ENCODE measurements around the gene TREML1.
"Not testable (repeated sequence)": the region's sequence is repeated elsewhere in the genome, so short reads cannot be mapped to it uniquely, and the experiment has no call there.

The TREML1 gene, protein sequence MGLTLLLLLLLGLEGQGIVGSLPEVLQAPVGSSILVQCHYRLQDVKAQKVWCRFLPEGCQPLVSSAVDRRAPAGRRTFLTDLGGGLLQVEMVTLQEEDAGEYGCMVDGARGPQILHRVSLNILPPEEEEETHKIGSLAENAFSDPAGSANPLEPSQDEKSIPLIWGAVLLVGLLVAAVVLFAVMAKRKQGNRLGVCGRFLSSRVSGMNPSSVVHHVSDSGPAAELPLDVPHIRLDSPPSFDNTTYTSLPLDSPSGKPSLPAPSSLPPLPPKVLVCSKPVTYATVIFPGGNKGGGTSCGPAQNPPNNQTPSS

DNA sequence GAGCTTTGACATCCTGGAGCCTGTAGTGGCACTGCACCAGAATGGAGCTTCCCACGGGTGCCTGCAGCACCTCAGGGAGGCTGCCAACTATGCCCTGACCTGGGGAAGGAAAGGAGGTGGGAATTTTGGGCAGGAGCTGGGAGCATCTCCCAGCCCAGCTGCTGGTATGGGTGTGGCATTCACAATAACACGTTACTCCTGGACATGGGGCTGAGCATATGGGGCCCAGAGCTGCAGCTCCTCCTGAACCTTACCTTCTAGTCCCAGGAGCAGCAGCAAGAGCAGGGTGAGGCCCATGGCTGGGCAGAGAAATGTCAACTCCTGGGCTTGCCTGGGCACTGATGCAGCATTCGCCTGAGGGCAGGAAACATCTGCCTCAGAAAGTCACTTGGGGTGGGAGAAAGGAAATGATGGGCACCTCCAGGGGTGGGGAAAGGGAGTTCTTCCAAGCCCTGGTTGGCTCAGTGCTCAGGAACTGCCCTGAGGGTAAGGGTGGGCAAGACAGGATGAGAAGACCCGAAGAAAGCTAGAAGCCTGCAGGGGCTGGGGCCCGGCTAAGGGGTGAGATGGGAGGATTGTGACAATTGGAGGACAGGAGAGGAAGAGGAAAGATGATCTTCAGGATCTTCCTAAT is at the start of gene TREML1:
TSS of gene TREML1 (minus strand) at position 356 of the 634 bp plus-strand sequence. CDS start at position 297, 59 bp downstream.
- no peak for DNase-seq (ENCODE audit: low spot score)

DNA sequence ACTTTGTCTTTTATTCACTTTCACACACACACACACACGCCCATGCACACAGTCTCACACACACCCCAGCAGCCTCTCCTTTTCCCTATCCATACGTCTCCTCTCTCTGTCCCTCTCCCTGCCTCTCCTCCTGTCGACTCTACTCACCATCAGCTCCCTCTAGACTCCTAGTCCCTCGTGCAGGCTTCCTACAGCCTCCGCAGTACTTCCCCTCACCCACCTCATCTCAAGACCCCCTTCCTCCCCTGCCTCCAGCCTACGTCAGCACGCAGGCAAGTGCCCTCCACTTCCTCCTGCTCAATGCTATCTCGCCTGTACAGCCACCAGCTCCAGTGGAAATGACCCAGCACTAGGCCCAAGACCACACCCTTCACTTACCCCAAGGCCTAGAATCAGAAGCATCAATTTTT is 47.6 kb upstream of the TREML1 start:
- DNase-seq (ENCODE audit: low spot score): peak; percentile 71

DNA sequence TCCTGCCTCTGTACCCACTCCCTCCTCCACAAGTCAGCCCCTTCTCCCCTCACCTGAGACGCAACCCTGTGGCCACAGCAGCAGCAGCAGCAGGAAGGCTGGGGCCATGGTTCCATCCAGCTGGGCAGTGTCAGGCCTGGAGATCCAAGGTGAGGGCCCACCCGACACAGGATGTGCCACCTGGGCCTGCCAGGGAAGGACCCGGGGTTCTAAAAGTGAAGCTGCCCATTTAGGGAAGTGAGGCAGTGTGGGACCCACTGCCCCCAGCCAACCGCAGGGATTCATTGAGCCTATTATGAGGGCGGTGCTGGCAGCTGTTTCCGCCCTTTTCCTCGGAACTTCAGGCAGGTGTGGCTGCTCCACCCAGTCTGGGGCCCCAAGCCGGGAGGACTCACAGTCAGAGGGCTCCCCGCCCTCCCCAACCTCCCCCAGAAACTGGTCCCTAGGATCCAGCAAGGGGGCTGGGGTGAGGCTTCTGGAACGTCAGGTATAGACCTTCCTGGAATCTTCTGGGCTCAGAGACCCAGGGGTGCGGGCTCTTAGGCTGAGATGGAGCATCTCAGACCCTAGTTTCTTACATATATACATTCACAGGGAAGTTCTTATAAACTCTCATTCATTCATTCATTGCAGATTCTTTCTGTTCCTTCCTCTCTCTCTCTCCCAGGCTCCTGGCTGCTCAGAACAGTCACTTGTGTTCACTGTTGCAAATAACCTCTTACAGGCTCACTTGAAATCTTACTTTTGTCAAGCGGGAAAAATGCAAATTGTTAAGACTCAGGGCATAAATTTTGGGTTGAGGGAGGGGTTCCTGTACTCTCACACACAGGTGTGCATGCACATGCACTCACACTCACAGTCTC is 47.0 kb upstream of the TREML1 start, which contains the start of gene TREML2:
TSS of gene TREML2 (minus strand) at position 249 of the 863 bp plus-strand sequence. CDS start at position 108, 141 bp downstream.
- DNase-seq (ENCODE audit: low spot score): peak; percentile 68

- DNase-seq (ENCODE audit: low spot score): peak; percentile 73
These were observed 46.3 kb upstream of the TREML1 start for GRCh38 chr6:41200296-41200900.

GRCh38 chr6:41199552-41200246 is 45.6 kb upstream of the TREML1 start:
- DNase-seq (ENCODE audit: low spot score): peak; percentile 69

DNA sequence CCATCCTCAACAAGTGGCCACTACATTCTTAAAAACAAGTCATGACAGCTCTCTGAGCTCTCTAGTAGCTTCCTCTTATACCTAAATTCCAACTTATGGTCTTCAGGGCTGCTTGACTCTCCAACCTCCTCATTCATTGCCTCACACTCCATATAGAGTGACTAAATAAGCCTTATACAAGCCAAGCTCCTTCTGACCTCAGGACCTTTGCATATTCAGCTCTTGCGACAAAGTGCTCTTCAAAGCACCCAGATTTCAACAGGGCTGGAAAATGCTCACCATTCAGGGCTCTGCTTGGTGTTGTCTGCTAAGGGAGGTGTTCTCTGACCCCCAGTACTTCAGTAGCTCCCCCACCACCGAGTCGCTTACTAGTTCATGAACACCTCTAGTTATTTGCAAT is 43.1 kb upstream of the TREML1 start:
- no peak for DNase-seq (ENCODE audit: low spot score)

GRCh38 chr6:41194386-41194785 is 40.2 kb upstream of the TREML1 start:
- DNase-seq (ENCODE audit: low spot score): no peak

DNA sequence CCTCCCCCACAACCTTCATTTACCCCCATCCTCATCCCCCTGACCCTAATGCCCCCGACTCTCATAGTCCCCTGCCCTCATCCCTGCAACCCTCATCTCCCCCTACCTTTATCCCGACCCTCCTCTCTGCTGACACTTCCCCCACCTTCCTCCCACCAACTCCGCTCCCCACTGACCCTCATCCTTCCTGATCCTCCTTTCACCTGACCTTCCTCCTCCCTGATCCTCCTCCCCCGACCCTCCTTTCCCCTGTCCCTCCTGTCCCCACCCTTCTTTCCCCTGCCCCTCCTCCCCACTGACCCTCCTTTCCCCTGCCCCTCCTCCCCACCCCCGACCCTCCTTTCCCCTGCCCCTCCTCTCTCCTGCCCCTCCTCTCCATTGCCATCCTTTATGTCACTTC is 39.7 kb upstream of the TREML1 start:
- DNase-seq (ENCODE audit: low spot score): no peak

DNA sequence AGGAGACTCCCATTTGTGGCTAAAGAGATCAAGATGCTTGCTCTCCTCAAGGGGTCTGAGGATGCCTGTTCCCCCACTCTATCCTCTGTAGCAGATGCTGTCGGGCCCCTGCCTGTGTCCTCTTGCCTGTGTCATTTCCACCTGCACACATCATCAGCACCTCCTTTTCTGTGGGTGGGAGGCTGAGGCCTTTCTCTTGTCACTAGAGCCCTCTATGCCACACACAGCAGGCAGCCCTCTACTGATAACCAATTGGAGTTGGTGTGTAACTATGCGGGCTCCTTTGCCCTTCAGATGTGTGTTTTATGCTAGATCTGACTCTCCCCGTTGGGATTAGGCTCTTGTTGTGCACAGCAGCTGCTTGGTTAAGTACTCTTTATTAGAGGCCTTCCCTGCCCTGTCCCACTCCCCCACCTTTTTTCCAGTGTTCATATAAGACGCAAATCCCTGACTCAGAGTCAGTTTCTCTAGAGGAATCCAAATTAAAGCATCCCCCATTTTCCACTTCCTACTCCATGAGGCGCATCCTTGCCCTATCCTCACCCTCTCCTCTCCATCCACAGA is 39.1 kb upstream of the TREML1 start:
- no peak for DNase-seq (ENCODE audit: low spot score)

DNA sequence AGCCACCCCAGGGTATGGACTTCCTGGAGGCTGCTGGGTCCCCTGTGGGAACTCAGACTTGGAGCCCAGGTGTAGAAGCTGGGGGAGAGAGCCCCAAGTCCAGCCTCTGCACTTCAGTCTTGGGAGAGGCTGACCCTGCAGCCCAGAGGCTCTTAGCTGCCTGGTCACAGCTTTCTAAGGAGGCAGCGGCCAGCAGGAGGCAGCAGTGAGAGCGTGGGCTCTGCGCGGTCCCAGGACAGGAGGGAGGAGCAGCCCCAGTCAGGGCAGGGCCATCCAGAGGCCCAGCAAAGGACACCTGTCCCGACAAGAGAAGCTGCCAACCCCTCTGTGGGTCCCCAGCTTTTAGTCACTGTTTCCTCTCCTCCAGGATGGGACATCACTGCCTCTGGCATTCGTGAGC is 37.4 kb upstream of the TREML1 start:
- DNase-seq (ENCODE audit: low spot score): peak; percentile 21

DNA sequence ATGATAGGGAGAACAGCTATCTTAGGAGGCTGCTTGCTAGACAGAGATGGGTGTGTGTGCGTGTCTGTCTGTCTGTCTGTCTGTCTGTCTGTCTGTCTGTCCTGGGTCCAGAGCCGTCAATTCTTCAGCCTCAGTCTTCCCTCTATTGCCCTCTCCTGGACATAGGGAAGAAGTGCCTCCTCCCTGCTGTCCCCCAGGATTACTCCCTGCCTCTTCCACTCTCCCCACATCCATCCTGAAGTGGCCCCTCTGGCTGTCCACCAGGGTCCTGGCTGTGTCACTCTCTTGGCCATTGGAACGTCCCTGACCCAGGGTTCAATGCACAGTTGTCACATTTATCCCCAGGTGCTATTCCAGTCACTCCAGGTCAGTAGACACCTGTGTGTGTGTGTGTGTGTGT is 36.6 kb upstream of the TREML1 start:
- no peak for DNase-seq (ENCODE audit: low spot score)

DNA sequence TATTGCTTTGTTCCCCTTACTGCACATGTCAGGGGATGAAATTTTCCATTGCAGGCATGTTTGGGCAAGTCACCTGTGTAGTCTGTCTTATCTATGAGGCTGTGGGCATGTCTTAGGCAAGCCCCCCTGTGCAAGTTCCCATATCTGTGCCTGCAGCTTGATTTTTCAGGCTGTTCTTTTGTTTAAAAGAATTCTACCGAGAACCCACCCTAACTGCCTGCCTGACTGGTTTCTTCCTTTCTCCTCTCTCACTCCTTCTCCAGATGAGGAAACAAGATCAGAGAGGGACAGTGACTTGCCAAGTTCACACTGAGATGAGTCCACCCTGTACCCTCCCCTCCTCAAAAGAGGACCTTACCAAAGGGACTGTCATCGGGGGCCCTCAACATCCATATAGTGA is 35.8 kb upstream of the TREML1 start:
- no peak for DNase-seq (ENCODE audit: low spot score)

GRCh38 chr6:41189046-41189445 is 34.9 kb upstream of the TREML1 start:
- not testable (repeated sequence) for DNase-seq (ENCODE audit: low spot score)

GRCh38 chr6:41187924-41188886 is 34.1 kb upstream of the TREML1 start:
- DNase-seq (ENCODE audit: low spot score): no peak

- DNase-seq (ENCODE audit: low spot score): no peak
These were observed 31.9 kb upstream of the TREML1 start for GRCh38 chr6:41186031-41186562.

GRCh38 chr6:41184761-41185160 is 30.6 kb upstream of the TREML1 start:
- no peak for DNase-seq (ENCODE audit: low spot score)

DNA sequence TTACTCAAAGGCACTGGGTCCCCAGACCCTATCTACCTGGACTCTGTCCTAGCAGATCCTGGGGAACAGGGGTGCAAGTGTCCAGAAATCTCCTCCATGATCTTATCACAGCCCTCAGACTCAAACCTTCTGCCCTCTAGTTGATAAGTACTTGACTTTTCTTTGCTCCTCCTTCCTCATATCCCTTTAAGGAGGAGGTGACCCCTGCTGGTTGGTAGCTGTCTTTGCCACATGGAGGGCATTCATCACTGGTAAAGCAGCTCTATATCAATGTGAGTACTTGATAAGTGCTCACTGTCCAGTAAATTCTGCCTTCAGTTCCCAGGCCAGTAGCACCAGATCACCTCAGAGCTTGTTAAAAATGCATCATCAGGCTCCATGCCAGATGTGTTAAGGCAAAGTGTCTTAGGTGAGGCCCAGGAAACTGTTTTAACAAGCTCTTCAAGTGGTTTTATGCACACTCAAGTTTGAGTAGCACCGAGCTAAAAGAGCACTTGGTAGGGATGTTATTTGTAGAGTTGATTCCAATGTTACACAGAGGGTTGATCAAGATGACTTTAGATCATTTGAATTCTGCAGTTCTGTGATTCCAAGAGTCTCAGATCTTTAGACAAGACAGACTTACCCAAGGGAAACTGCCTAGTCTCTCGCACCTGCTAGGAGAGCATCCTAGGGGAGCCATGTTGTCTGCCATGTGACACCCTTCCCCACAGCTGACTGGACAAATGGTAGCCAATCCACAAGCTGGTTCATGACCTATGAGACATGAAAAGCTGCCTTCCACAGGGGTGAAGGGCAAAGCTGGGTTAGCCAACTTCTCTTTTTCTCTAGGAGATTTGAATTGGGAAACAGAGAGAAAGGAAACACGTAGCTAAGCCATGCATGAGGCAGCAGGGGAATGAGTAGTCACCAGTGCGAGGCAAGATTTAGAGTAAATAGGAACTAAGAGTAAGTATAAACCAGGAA is 28.2 kb upstream of the TREML1 start:
- peak; percentile 61 for DNase-seq (ENCODE audit: low spot score)

GRCh38 chr6:41181566-41181965 is 27.4 kb upstream of the TREML1 start:
- no peak for DNase-seq (ENCODE audit: low spot score)

GRCh38 chr6:41179163-41179562 is 25.0 kb upstream of the TREML1 start:
- no peak for DNase-seq (ENCODE audit: low spot score)
